ENCODE data around the gene RHEBL1. TPM values are rescaled to one million over a fixed set of nuclear protein-coding genes. Genes with fewer than 3 reads are reported as not detected.

The RHEBL1 gene
- total and polyA plus RNA-seq, 2 of the 8 experiments (the other 6 are each of a cell fraction or from before 2014, with no cell fraction given), result 7.5 to 9.4 TPM

DNA sequence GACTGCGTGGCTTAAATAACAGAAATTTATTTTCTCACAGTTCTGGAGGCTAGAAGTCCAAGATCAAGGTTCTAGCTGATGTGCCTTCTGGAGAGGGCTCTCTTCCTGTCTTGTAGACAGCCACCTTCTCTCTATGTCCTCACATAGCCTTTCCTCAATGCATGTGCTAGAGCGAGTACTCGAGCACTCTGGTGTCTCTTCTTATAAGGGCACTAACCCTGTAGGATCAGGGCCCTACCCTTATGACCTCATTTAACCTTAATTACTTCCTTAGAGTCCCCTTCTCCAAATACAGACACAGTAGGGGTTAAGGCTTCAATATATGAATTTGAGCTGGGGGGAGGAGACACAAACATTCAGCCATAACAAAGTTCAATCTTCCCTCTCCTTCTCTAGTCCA lies 14.7 kb upstream of the RHEBL1 start:
- Histone ChIP-seq H3K27ac (ENCODE audit: low read depth, low read length) (no peak overlapping the region), H2BK120ac (replicated peaks; ENCODE audit: low read depth, low read length) (no peak overlapping the region), H3K27me3 (replicated peaks in 1 of 4; ENCODE audit: control insufficient read depth in 3 of 4, extremely low read depth in 1 of 4, insufficient read depth in 3 of 4, low read length in 3 of 4) (peaks cover 14 to 30% (median 22%) of the 10 kb centered on the region in 4 experiments), H3K79me2 (ENCODE audit: control insufficient read depth in 1 of 2, insufficient read depth in 2 of 2, low read length in 2 of 2) (no peaks in the 10 kb centered on the region), H3K18ac (ENCODE audit: extremely low read depth, low read length) (no peak overlapping the region), H3K23me2 (ENCODE audit: low read depth, low read length) (peaks cover 3% of the 10 kb centered on the region; the same call in 1 of the 2 replicates), H2BK12ac (ENCODE audit: low read depth, low read length) (no peak overlapping the region), H3K9me3 (ENCODE audit: insufficient read depth in 2 of 2, low read depth in 1 of 2, low read length in 1 of 2) (no peaks in the 10 kb centered on the region), H2AK5ac (ENCODE audit: low read depth, low read length) (no peak overlapping the region), H3K4me1 (replicated peaks in 1 of 4; ENCODE audit: control insufficient read depth in 3 of 4, insufficient read depth in 4 of 4, low read length in 3 of 4) (peaks cover 0 to 9% (median 2%) of the 10 kb centered on the region in 4 experiments; a peak in 5 of 7 replicates), H2BK5ac (ENCODE audit: low read depth, low read length) (no peak overlapping the region), H3K14ac (ENCODE audit: insufficient read length) (no peak overlapping the region), H3K9ac (replicated peaks in 1 of 4; ENCODE audit: extremely low read depth in 1 of 4, low read depth in 3 of 4, low read length in 3 of 4) (no peak overlapping the region), H2BK20ac (ENCODE audit: low read length) (no peak overlapping the region), H3K4ac (replicated peaks; ENCODE audit: insufficient read length, low read depth, low read length) (no peak overlapping the region), H2AFZ (ENCODE audit: low read length) (no peak overlapping the region), H4K8ac (ENCODE audit: extremely low read depth, insufficient read depth, low read length) (no peak overlapping the region), H3K56ac (replicated peaks; ENCODE audit: insufficient read length, low read depth, low read length) (no peak overlapping the region), H2BK15ac (ENCODE audit: low read length) (no peak overlapping the region), H4K20me1 (replicated peaks in 1 of 2; ENCODE audit: control insufficient read depth in 1 of 2, insufficient read depth in 2 of 2, low read length in 2 of 2) (peaks cover 3 to 4% of the 10 kb centered on the region in 2 experiments), H3K36me3 (ENCODE audit: control insufficient read depth in 2 of 4, insufficient read depth in 4 of 4, low read length in 3 of 4) (no peaks in the 10 kb centered on the region), H4K91ac (replicated peaks; ENCODE audit: insufficient read length, low read length) (no peak overlapping the region), H3K4me2 (ENCODE audit: insufficient read depth in 1 of 2, low read depth in 2 of 2, low read length in 2 of 2) (no peak overlapping the region), H4K5ac (ENCODE audit: insufficient read length, low read depth, low read length) (no peak overlapping the region), H3K23ac (ENCODE audit: insufficient read length) (no peak overlapping the region), H3K4me3 (ENCODE audit: extremely low read depth in 1 of 4, insufficient read depth in 2 of 4, low read depth in 3 of 4, low read length in 4 of 4) (no peak overlapping the region), H3K79me1 (ENCODE audit: low read depth, low read length) (no peaks in the 10 kb centered on the region)
- ChIA-PET CTCF (ENCODE audit: partially characterized antibody) (interaction anchor here (0.6 to 7.1 kb wide), 9 partner anchors 9 to 420 kb away, joined by 3 to 235 read pairs (median 15); partner anchors contain the start of genes DHH, LMBR1L and RHEBL1), POLR2A (ENCODE audit: partially characterized antibody) (interaction anchor here (0.8 to 1.8 kb wide), 3 partner anchors 14 to 64 kb away, joined by 3 to 6 read pairs (median 3); partner anchors contain the start of gene RHEBL1)
- no peak for DNase-seq (ENCODE audit: low read depth in 1 of 2, low spot score in 2 of 2)
- TF ChIP-seq POLR2AphosphoS5 (IDR thresholded peaks at IDR 0.05; ENCODE audit: low read depth, low read length), result no peak
- no peak for TF ChIP-seq SP4 (IDR thresholded peaks at IDR 0.05; ENCODE audit: low read length)
- no peak for TF ChIP-seq POLR2A (IDR thresholded peaks at IDR 0.05; ENCODE audit: control extremely low read depth in 1 of 2, low read depth in 2 of 2, low read length in 2 of 2)
- TF ChIP-seq ATF2 (IDR thresholded peaks at IDR 0.05; ENCODE audit: low read length), result no peak
- TF ChIP-seq POU5F1 (IDR thresholded peaks at IDR 0.05; ENCODE audit: low read depth, low read length), result no peak
- no peak for TF ChIP-seq SRF (IDR thresholded peaks at IDR 0.05; ENCODE audit: low read depth, low read length)
- no peak for TF ChIP-seq KDM1A (IDR thresholded peaks at IDR 0.05; ENCODE audit: borderline replicate concordance, low read length)
- TF ChIP-seq EGR1 (IDR thresholded peaks at IDR 0.05; ENCODE audit: borderline replicate concordance, low read depth, low read length), result no peak
- TF ChIP-seq HDAC2 (IDR thresholded peaks at IDR 0.05; ENCODE audit: borderline replicate concordance in 1 of 2, low read depth in 2 of 2, low read length in 2 of 2), result no peak
- TF ChIP-seq CHD1 (IDR thresholded peaks at IDR 0.05; ENCODE audit: low read depth, low read length), result no peak
- no peak for TF ChIP-seq CEBPB (IDR thresholded peaks at IDR 0.05; ENCODE audit: low read depth, low read length)
- no peak for FAIRE-seq
- WGBS, 2 experiments (ENCODE audit: extremely low coverage in 1 of 2, insufficient coverage in 1 of 2, insufficient read length in 1 of 2, insufficient replicate concordance in 2 of 2, low coverage in 1 of 2, low lambda C conversion rate in 2 of 2, missing lambda C conversion rate in 1 of 2), result 93% methylated on average over 3 of the region's 3 CpGs; no CpG with 5 or more reads in 1 of the 2 experiments

Measured in H1 (cell line).